SKM-1 treated with dmso at 0.1 percent for 144 hours (cell line): Measurements from ENCODE around the gene ZNF436.
"Not testable (repeated sequence)": the region's sequence is repeated elsewhere in the genome, so short reads cannot be mapped to it uniquely, and the experiment has no call there.

Experiments
- DNase-seq: peaks from one replicate; lab custom pipeline; 2025; ENCODE audit not compliant: unreplicated experiment; lab: John Stamatoyannopoulos, UW

The ZNF436 gene

DNA sequence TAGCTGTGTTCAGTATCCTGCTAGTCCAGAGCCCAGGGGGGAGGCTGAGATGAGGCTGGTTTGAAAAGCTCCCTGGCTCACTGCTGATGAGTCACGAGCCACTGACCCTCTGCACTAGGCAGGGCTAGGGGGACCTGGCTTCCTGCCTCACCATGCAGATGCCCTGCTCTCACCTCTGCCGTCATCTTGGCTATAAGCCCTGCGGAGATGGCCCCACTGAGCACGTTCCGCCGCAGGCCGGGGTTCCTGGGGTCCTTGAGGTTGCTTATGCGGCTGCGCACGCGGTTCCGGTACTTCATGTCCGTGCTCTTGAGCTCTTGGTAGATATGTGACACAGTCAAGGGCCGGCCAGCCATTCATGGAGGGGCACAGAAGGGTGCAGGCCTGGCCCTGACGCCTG lies 24.1 kb upstream of the ZNF436 start:
- DNase-seq: no peak

DNA sequence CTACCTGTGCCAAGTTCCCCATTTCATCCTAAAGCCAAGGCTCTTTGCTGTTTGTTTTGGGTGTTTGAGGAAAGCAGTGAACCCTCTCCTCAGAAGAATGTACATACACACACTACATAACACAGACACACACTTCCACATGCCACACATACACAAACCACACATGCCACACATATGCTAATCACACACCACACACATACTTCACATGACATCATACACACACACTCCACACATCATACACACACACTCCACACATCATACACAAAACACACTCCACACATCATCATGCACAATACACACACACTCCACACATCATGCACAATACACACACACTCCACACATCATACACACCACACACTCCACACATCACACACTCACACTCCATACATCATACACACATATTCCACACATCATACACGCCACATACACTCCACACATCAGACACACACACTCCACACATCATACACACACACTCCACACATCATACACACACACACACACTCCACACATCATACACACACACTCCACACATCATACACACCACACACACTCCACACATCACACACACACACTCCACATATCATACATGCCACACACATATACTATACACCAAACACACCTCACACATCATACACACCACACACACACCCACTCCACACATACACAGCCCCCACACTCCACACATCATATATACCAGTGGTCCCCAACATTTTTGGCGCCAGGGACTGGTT lies 22.7 kb upstream of the ZNF436 start:
- DNase-seq: no peak

DNA sequence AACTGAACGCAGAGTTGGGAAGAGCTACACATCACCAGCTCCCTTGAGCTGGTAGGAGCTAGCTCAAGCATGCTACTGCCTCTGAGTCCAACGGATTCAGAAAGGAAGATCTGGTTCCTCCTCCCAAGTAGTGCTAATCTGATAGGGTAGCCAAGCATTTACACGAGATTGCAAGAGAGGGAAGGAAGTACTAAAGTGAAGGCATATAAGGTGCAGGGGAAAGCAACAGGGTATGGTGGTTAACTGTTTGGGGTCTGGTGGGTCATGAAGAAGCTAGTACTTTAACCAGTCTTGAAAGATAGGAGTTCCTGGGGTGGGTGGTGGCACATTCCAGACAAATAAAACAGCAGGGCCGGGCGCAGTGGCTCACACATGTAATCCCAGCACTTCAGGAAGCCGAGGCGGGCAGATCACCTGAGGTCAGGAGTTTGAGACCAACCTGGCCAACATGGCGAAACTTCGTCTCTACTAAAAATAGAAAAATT lies 20.2 kb upstream of the ZNF436 start:
- DNase-seq: peak; percentile 26

DNA sequence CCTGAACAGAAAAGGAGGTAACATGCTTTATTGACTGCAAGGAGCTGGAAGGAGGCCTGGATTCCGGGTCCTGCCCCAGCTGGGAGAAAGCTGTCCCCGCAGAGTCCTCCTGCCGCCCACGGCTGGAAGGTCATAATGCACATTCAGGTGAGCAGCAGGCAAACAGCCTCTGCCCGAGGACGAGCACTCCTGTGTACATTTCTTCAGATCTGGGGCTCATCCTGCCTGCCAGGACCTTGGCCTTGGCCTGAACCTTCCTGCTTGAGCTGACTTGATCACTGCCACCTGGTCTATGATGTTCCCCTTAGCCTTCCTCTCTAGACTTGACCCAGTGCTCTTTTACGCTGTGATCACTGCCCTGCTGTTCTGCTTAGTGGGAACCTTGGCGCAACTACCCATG lies 17.9 kb upstream of the ZNF436 start:
- no peak for DNase-seq

DNA sequence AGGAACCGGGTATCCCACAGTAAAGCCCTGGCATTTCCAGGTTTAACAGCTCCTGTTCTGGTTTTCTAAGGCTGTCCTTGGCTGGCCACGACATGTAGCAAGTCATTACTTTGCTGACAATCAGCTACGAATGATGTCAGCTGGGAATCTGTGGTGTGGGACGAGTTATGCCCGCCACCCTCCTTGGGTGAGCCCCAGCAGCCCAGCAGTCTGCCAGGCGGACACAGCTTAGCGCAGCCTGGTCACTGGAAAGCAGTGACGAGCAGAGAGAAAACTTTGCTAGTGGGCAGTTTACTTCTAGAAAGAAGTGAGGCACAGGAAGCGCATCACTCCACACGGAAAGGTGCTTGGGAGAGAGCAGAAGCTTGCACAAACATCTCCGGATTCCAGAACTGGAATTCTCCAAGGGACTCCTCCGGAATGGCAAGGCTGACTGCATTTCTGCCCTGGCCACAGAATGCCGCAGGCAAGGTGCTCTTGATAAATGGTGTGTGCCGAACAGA lies 15.5 kb upstream of the ZNF436 start:
- no peak for DNase-seq

DNA sequence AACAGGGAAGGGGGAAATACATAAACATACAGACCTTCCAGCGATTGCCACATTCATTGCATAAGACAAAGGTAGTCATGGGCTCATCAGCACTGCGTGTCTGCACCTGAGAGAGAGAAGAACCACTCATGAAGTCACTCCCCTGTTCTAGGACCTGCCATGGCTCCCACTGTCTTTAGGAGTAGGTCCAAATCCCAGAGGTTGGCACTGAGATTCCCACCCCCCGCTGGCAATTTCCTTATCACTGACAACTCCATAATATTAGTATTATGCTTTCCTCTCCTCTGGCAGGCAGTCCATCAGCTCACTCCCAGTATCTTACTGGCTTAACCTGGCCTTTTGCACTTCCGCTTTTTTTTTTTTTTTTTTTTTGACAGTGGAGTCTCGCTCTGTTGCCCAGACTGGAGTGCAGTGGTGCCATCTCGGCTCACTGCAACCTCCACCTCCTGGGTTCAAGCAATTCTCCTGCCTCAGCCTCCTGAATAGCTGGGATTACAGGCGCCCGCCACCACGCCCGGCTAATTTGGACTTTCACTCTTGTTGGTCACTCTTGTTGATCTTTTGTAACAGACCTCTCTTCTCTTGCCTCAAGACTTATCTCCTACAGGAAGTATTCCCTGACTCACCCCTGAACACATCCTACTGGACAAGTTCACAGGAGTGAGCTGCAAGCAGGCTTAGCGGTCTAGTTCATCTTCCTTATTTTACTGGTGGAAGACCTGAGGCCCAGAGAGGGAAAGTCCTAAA lies 14.8 kb upstream of the ZNF436 start:
- peak; percentile 18 for DNase-seq

DNA sequence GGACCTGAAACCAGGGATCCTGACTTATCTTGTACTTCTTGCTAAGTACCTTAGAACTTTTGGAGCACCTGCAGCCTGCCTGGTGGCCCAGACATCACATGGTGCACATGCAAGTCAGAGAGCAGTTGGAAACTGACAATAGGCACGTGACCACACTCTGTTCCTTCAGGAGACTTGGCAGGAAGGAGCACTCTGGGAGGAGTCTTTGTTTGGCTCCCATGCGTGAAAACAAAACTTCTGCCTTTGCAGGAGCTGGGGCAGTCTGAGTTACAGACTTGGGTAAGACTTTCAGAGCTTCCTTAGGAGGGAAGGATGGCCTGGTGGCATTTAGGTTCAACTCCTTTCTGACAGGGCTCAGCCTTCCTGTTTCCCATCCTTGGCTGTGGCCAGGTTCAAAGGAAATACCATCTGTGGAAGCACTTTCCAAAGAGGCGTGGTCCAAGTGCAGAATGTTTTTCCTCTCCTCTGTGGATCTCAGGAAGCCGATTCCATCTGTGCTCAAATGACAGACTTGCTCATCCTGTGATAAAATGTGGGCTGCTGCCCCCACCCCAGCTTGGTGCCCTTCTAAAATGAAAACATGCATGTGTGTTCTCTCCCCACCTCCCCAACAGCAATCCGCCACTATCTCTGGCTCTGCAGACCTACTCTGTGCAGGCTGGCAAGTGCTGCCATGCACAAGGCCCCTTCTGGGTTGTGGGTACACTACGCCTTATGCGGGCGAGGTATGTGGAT lies 14.1 kb upstream of the ZNF436 start:
- DNase-seq: no peak

DNA sequence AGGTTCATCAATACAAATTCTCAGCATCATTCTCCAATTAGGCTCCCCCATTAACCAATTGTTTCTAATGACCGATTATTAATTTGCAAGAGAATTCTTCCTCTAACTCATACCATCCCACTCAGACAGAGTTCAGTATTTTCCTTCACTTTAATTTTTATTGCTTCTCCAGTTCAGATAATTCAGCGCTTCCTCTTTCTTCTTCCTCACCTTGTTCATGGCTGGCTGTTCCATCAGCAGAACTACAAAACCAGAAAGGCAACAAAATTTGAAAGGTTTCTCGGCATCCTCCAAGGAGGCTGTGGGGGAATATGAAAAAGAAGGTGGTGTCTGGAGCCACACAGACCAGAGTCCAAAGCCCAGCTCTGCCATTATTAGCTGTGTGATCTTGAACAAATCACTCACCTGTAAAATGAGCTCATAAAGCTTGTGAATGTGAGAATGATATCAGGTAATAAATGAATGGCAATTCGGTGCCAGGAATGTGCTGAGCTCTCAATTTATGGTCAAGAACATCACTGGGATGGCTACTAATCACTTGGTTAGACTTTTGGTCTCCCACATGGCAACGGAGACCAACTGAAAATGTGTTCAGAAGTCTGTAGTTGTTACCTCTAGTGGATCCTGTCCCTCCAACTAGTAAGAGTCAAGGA lies 11.7 kb upstream of the ZNF436 start:
- DNase-seq: no peak

DNA sequence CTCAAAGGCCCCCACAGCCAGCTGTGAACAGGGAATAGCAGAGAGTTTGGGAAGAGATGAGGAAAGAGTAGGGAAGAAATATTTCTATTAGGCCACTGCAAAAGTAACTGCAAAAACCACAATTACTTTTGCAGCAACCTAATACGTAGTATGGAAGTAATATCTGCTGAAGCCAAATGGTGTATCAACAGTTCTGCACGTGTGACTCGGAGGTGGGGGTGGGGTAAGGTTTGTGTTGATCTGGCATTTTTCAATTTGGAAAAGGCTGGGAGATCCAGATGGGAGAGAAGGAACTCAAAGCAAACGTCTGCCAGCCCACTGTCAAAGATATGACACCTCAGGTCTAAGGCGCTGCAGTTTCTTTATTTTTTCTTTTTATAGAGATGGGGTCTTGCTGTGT lies 11.1 kb upstream of the ZNF436 start:
- DNase-seq: no peak

DNA sequence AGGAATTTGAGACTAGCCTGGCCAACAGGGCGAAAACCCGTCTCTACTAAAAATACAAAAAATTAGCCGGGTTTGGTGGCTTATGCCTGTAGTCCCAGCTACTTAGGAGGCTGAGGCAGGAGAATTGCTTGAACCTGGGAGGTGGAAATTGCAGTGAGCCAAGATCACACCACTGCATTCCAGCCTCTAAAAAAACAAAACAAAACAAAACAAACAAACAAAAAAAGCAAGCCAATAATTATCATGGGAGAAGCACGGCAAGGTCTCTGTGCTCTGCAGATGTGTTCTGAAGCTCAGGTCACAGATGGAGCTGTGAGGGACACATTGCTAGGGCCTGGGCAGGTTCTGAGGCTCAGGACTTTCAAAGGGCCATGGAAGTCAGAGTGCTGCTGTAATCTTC lies 10.6 kb upstream of the ZNF436 start:
- DNase-seq: not testable (repeated sequence)

DNA sequence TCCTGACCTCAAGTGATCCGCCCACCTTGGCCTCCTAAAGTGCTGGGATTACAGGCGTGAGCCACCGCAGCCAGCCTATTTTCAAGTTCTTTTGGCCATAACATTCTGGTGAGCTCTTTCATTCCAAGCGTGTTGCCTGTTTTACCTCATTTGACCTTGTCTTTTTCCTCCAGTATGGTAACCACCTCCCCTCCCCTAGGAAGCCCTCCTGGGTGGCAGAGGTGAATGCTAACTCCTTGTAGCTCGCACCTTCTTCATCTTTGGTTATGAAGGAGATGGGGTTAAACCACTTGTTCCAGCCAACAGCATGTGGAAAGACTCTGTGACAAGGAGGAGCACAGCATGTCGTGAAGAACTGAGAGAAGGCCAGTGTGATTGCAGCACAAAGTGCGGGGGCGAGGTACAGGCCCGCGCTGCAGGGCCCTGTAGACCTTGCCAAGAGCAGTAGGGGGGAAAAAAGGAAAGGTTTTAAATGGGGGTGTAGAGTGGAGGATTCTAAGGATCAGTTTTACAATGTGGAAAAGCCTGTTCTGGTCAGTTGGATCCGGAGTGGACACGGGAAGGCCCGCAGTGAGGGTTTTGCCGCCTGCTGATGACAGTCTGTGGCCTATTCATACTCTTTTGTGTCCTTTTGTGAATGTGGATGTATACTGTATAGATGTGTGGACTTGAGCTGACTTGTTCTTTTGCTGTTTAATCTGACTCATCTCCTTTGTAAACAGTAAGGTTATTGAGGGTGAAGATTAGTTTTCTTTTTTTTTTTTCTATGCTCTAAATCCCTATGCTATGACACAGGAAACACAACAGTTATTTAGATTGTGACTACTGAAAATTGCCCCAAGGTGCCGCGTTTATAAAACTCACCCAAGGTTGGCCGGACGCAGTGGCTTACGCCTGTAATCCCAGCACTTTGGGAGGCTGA lies 7.5 kb upstream of the ZNF436 start:
- no peak for DNase-seq

DNA sequence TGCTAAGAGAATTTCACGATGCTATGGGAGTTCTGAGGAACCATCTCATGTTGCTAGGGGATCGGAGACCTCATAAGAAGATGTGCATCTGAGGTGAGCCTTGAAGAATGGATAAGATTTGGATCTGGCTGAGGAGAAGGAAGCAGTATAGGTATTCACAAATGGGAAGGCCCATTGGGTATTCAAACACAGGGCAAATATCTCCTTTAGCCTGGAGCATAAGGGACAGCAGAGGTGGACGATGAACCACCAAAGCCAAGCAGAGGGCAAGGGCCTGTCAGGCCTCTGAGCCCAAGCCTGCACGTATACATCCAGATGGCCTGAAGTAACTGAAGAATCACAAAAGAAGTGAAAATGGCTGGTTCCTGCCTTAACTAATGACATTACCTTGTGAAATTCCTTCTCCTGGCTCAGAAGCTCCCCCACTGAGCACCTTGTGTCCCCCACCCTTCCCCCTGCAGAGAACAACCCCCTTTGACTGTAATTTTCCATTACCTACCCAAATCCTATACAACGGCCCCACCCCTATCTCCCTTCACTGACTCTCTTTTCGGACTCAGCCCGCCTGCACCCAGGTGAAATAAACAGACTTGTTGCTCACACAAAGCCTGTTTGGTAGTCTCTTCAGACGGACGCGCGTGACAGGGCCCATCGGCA lies 4.6 kb upstream of the ZNF436 start:
- not testable (repeated sequence) for DNase-seq

DNA sequence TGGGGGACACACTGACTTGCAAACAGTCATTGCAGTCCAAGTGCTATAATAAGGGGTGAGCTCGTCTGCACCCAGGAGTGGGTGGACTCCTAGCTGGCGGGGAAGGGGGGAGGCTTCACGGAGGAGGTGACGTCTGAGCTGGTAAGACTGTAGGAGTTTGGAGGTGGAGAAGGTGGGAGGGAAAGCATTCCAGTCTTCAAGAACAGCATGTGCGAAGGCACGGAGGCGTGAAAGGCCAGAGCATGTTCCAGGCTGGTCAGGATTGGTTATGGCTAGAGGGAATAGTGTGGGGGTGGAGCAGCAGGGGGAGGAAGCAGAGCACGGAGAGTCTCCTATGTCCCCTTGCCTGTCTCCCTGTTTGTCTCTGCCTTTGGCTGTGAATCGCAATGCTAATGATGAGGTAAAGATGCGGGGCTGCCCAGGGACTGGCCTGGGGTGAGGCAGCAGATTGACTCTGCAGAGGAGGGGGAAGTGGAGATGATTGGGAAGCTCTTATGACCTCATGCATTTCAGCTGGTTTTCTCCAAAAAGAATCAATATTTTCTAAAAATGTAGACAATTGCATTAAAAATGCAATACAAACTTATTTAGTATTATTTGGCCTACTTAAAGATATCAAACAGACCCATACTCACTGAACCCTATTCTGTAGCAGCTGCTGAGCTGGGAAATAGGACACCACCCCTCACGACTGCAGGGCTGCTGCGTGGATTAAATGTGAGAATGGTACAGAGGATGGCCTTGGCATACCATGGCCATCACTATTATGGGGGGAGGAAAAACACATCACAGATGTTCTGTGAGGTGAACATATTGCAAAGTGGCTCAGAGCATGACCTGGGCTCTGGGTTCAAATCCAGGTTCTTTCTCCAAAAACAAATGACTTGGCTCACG lies 2.6 kb upstream of the ZNF436 start:
- DNase-seq: no peak

DNA sequence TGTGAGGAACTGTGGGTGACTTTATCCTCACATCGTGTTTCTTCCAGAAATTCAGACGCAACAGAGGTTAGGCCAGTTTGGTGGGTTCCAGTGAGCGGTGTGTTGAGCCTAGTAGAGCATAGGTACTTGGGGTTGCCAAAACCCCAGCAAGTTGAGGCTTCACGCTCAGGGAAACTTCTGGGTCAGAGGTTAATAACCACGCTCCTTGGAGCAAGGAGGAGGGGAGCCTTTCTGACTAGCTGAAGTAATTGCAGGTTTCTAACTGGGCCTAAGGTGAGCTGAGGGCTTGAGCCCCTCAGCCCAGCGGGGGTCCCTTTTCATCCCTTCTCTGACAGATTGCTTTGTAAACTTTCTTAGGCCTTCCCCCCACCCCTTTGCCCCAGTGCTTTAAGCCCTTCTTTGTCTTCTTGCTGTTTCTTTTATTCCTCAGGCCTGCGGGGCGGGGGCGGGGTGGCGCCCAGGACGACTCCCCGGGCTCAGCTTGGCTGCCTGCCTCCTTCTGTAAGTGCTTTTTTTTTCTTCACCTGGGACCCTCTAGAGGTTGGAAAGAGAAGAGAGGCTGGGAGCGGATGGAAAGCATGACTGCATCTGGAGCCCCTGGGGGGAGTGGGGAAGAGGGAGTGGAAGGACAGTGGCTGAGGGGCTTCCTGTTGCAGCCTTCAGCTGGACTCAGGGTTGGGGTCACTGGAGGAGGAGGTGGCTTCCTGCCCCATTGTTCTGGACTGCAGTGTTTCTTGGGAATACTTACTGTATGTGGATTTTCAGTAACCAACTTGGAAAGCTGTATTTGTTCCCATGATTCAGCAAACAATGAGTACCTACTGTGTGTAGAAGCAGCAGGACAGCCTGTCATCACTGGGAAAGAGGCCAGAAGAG lies 1.3 kb upstream of the ZNF436 start:
- DNase-seq: no peak

DNA sequence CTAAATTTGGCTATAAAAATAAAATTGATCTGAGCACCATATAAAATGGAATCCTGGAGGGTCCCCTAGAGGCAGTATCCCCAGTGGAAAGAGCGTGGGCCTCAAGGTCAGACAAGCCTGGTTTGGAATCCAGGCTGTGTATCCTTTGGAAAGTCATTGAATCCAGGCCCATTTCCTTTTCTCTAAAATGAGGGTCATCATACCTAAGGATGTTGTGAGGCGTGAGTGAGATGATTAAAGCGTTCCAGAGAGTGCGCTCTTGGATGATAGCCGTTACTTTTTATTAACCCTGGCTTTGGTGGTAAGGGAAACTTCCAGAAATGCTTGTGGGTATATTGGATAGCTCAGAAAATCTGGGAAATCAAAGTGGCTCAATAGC lies 683 bp upstream of the ZNF436 start:
- no peak for DNase-seq

DNA sequence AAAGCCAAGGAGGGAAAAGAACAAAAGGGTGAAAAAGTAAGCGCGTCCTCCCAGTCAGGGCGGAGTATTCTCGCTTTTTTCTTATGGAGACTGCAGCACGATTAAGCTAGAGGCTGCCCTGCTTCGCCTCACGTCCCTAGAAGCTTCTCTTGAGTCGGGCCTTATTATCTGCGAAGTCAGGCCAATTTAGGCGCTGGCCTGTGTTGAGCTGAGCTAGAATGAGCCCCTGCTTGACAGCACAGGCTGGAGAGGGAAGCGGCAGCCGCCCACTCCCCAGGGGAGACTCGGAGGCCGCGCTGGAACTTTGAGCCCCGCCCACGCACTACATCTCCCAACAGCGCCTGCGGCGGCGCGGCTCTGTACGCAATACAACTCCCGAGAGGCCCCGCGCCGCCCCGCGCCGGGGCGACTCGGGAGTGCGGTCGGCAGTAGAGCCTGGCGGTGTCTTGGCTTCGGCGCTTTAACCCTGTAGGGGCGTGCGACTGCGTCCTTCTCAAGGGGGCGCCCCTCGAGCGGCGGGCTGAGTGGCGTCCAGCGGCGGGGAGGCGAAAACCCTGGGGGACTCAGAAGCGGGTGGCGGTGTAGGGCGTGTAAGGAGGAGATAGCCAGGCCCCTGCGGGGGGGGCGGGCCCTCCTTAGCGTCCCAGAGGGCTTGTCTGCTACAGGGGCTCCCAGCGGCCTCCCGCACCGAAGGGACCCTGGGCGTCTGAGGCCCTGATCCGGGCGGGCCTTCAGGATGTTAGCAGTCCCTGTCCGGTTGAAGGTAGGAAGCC lies 888 bp downstream of the ZNF436 start:
- peak; percentile 84 for DNase-seq
